DOHH2 (cell line): ENCODE measurements around the gene GNAO1.

Experiments used
- EZH2phosphoT487 ChIP-seq: fragments of 200-600 bp; sonication (generic); IDR thresholded peaks from 2 replicates; pipeline ENCODE4 v1.6.1; 2017; ENCODE audit warnings: borderline replicate concordance, mild to moderate bottlenecking, antibody characterized with exemption, low read length, moderate library complexity, mixed read lengths
- TF ChIP-seq, protein P1 (sequence below): fragments of 200-600 bp; sonication (generic); IDR thresholded peaks from one replicate; pipeline ENCODE4 v1.5.1; 2014; ENCODE audit warnings: antibody characterized with exemption, mild to moderate bottlenecking, low read depth, low read length; ENCODE audit not compliant: poor library complexity, severe bottlenecking

DNA sequence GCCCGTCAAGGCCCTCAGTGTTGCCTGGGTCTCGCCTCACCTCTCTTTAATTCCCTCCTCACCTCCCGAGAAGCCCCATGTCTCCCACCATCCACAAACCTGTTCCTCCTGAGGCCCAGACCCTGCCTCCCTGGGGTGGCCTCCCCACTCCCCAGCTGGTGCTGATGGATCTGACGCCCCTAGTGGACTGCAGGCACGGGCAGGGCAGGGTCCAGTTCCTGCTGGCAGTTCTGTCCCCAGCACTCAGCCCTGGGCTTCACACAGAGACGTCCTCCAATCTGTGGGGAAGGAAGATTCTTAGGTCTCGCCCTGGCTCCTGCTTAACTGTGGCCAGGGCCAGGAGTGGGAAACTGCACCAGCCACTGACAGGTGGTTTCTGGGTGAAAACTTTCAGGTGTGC, 125.3 kb downstream of the GNAO1 start:
- TF ChIP-seq, protein P1, sequence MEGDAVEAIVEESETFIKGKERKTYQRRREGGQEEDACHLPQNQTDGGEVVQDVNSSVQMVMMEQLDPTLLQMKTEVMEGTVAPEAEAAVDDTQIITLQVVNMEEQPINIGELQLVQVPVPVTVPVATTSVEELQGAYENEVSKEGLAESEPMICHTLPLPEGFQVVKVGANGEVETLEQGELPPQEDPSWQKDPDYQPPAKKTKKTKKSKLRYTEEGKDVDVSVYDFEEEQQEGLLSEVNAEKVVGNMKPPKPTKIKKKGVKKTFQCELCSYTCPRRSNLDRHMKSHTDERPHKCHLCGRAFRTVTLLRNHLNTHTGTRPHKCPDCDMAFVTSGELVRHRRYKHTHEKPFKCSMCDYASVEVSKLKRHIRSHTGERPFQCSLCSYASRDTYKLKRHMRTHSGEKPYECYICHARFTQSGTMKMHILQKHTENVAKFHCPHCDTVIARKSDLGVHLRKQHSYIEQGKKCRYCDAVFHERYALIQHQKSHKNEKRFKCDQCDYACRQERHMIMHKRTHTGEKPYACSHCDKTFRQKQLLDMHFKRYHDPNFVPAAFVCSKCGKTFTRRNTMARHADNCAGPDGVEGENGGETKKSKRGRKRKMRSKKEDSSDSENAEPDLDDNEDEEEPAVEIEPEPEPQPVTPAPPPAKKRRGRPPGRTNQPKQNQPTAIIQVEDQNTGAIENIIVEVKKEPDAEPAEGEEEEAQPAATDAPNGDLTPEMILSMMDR, result no peak
- TF ChIP-seq EZH2phosphoT487, result no peak
